GM12875 (cell line): ENCODE measurements around the gene ADGRB3.

ENCODE experiments used
- H3K4me3 ChIP-seq: one replicate; pipeline ENCODE4 v1.5.1; 2011; ENCODE audit warnings: low read depth, low read length, control low read depth
- TF ChIP-seq, protein P1 (sequence below): IDR thresholded peaks from 2 replicates; pipeline ENCODE4 v1.5.1; 2011; ENCODE audit warnings: low read depth, mild to moderate bottlenecking, control low read depth, inconsistent platforms, low read length, moderate library complexity, borderline replicate concordance; ENCODE audit not compliant: insufficient read depth

Gene ADGRB3

GRCh38 chr6:68711386-68712000 lies 76.4 kb downstream of the ADGRB3 start:
- TF ChIP-seq, protein P1, sequence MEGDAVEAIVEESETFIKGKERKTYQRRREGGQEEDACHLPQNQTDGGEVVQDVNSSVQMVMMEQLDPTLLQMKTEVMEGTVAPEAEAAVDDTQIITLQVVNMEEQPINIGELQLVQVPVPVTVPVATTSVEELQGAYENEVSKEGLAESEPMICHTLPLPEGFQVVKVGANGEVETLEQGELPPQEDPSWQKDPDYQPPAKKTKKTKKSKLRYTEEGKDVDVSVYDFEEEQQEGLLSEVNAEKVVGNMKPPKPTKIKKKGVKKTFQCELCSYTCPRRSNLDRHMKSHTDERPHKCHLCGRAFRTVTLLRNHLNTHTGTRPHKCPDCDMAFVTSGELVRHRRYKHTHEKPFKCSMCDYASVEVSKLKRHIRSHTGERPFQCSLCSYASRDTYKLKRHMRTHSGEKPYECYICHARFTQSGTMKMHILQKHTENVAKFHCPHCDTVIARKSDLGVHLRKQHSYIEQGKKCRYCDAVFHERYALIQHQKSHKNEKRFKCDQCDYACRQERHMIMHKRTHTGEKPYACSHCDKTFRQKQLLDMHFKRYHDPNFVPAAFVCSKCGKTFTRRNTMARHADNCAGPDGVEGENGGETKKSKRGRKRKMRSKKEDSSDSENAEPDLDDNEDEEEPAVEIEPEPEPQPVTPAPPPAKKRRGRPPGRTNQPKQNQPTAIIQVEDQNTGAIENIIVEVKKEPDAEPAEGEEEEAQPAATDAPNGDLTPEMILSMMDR: no peak
- no peak overlapping the region for H3K4me3 ChIP-seq

- TF ChIP-seq, protein P1: no peak
- no peak overlapping the region for H3K4me3 ChIP-seq
Measured at GRCh38 chr6:68716620-68717019, 81.5 kb downstream of the ADGRB3 start.

DNA sequence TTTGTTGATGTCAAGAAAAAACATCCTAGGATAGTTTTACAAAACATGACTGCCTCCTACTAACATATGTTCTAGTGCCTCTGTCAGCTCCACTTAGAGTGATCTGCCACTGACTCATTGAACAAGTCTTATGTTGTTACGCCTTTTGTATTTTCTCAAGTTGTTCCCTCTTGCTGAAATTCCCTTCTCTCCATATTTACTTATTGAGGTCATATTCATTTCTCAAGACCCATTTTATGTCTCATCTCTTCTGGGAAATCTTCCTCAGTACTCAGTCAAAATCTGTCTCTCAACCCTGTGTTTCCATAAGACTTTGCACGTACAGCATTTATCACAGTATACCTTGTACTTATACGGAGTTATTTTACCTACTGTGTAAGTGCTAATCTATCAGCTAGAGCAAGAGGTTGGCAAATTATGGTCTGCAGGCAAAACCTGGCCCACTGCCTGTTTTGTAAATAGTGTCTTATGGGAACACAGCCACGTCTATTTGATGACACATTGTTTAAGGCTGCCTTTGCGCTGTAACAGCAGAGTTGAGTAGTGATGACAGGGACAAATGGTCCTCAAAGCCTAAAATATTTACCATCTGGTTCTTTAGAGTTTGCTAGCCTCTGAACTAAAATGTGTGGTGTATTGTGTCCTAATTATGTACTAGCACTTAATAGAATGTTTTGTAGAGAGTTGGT lies 83.4 kb downstream of the ADGRB3 start:
- TF ChIP-seq, protein P1: no peak
- no peak overlapping the region for H3K4me3 ChIP-seq

DNA sequence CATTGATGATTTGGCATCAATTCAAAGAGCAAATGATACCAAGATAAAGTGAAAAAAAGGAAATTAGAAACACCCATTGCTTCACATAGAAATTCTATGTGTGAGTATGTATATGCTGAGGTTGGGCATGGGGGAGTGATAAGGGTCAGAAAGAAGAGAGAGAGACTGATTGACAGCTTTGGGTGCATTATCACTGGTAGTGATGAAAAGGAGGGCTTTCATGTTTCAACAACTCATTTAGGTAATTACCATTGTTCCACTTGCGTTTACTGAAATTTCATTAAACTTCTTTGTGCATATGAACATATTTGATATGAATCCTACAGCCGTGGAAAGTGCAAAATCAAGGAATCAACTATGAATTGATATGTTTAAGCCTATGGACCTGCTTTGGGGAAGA lies 84.7 kb downstream of the ADGRB3 start:
- TF ChIP-seq, protein P1: no peak
- H3K4me3 ChIP-seq: no peak overlapping the region

DNA sequence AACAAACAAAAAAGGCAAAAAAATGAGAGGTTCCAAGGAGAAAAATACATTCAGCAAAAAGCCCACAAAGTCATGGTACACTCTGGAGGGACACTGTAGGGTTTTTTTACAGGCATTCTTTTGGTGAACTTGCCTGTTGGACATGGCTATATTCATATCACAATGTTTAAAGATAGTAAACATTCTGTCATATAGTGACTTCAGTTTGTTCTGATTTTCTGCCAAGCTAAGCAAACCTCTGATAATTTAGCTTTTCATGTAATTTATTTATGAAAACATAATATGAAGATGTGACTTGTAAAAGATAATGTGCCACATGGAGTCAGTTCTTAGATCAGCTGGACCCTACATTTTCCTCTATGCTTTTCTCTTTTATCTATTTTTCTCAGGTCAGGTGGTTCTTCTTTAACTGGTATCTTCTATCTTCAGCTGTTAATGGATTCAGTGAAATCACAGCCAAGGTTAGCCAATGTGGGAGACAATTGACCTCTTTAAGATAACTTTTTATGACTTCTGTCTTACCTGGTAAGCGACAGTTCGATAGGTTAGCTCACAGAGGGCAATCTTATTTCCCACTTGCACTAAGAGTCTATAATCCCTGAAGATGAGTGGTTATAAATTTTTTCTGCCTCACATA lies 87.9 kb downstream of the ADGRB3 start:
- TF ChIP-seq, protein P1: no peak
- no peak overlapping the region for H3K4me3 ChIP-seq

GRCh38 chr6:68724060-68724459 lies 89.0 kb downstream of the ADGRB3 start:
- no peak overlapping the region for H3K4me3 ChIP-seq
- TF ChIP-seq, protein P1: no peak
